ENCODE results near the gene ULBP2. TPM values are rescaled to one million over a fixed set of nuclear protein-coding genes. Genes with fewer than 3 reads are reported as not detected.

The ULBP2 gene
- total RNA-seq, 2 experiments from 2014 or later = 1.8 to 1.9 TPM

DNA sequence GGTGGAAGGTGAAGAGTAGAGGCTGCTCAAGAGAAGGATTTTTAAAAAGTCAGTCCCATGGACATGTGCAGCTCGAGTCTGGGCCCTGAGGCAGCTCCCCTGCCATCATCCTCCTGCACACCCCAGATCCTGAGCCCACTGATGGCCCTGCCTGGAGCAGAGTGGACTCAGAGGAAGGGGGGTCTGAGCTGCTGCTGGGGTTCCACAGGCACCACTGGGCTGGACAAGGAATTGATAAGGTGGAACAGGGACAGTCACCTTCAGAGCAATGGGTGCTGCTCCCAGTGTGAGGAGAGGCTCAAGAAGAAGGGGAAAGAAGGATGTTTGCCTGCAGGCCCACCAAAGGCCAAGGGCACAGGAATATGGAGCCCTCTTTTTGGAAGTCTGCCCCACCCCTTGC, 6.2 kb downstream of the ULBP2 start:
- H3K36me3 Mint-ChIP-seq (ENCODE audit: low read depth) = no peaks in the 10 kb centered on the region
- no peaks in the 10 kb centered on the region for H3K9me3 Mint-ChIP-seq
- no peak overlapping the region for H3K4me3 ChIP-seq (ENCODE audit: low read length)
- H3K36me3 ChIP-seq (ENCODE audit: insufficient read depth, low read length) = no peaks in the 10 kb centered on the region
- H3K27me3 ChIP-seq (ENCODE audit: control insufficient read depth in 1 of 2, insufficient read depth in 2 of 2, low read length in 2 of 2) = peaks cover 20 to 46% of the 10 kb centered on the region in 2 experiments
- no peak overlapping the region for H3K4me3 Mint-ChIP-seq
- no peaks in the 10 kb centered on the region for H3K9me3 ChIP-seq (ENCODE audit: control insufficient read depth in 1 of 2, insufficient read depth in 1 of 2, low read length in 2 of 2)
- no peak overlapping the region for H3K27ac Mint-ChIP-seq
- ATAC-seq (ENCODE audit: poor library complexity) (no peak), DNase-seq (no peak)
- H3K27me3 Mint-ChIP-seq = peaks cover 60% of the 10 kb centered on the region
- H3K4me1 Mint-ChIP-seq (ENCODE audit: low read depth) = no peaks in the 10 kb centered on the region
- intact Hi-C loops (cut with DNase I, micrococcal nuclease) = no loop called here
- ChIA-PET CTCF (no interaction called here), POLR2A (no interaction called here)
- TF ChIP-seq CTCF (IDR thresholded peaks at IDR 0.05) = no peak
- no peak overlapping the region for H3K27ac ChIP-seq (ENCODE audit: low read depth in 1 of 2, low read length in 2 of 2)
- no peaks in the 10 kb centered on the region for H3K4me1 ChIP-seq (ENCODE audit: insufficient read depth, low read length)

DNA sequence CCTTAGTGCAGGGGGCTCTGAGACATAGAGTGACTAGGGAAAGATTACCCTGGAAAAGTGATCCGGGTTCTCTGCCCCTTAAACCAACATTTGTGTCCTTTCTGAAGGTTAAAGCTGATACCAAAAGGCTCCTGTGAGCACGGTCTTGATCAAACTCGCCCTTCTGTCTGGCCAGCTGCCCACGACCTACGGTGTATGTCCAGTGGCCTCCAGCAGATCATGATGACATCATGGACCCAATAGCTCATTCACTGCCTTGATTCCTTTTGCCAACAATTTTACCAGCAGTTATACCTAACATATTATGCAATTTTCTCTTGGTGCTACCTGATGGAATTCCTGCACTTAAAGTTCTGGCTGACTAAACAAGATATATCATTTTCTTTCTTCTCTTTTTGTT, 6.8 kb downstream of the ULBP2 start:
- ChIA-PET POLR2A (no interaction called here), CTCF (no interaction called here)
- Histone ChIP-seq H3K4me3 (ENCODE audit: low read length) (no peak overlapping the region), H3K27me3 (ENCODE audit: control insufficient read depth in 1 of 2, insufficient read depth in 2 of 2, low read length in 2 of 2) (peaks cover 24 to 52% of the 10 kb centered on the region in 2 experiments), H3K9me3 (ENCODE audit: control insufficient read depth in 1 of 2, insufficient read depth in 1 of 2, low read length in 2 of 2) (no peaks in the 10 kb centered on the region), H3K27ac (ENCODE audit: low read depth in 1 of 2, low read length in 2 of 2) (no peak overlapping the region), H3K36me3 (ENCODE audit: insufficient read depth, low read length) (no peaks in the 10 kb centered on the region), H3K4me1 (ENCODE audit: insufficient read depth, low read length) (peaks cover 3% of the 10 kb centered on the region)
- ATAC-seq (ENCODE audit: poor library complexity) = no peak
- peaks cover 60% of the 10 kb centered on the region for H3K27me3 Mint-ChIP-seq
- no peak for TF ChIP-seq CTCF (IDR thresholded peaks at IDR 0.05)
- intact Hi-C loops (cut with DNase I, micrococcal nuclease) = no loop called here
- H3K27ac Mint-ChIP-seq = no peak overlapping the region
- H3K9me3 Mint-ChIP-seq = no peaks in the 10 kb centered on the region
- no peak for DNase-seq
- no peaks in the 10 kb centered on the region for H3K36me3 Mint-ChIP-seq (ENCODE audit: low read depth)
- no peak overlapping the region for H3K4me3 Mint-ChIP-seq
- H3K4me1 Mint-ChIP-seq (ENCODE audit: low read depth) = no peaks in the 10 kb centered on the region

GRCh38 chr6:149950423-149950822, 8.6 kb downstream of the ULBP2 start:
- Histone ChIP-seq H3K4me3 (ENCODE audit: low read length) (no peak overlapping the region), H3K9me3 (ENCODE audit: control insufficient read depth in 1 of 2, insufficient read depth in 1 of 2, low read length in 2 of 2) (peaks cover 0 to 5% of the 10 kb centered on the region in 2 experiments), H3K4me1 (ENCODE audit: insufficient read depth, low read length) (peaks cover 14% of the 10 kb centered on the region), H3K27ac (ENCODE audit: low read depth in 1 of 2, low read length in 2 of 2) (no peak overlapping the region), H3K36me3 (ENCODE audit: insufficient read depth, low read length) (no peaks in the 10 kb centered on the region), H3K27me3 (ENCODE audit: control insufficient read depth in 1 of 2, insufficient read depth in 2 of 2, low read length in 2 of 2) (peaks cover 31 to 58% of the 10 kb centered on the region in 2 experiments)
- H3K36me3 Mint-ChIP-seq (ENCODE audit: low read depth) = no peaks in the 10 kb centered on the region
- no peak for DNase-seq
- H3K27me3 Mint-ChIP-seq = peaks cover 68% of the 10 kb centered on the region
- no peak for TF ChIP-seq CTCF (IDR thresholded peaks at IDR 0.05)
- H3K9me3 Mint-ChIP-seq = no peaks in the 10 kb centered on the region
- no peak overlapping the region for H3K27ac Mint-ChIP-seq
- CTCF ChIA-PET = no interaction called here
- intact Hi-C loops (cut with DNase I, micrococcal nuclease) = no loop called here
- POLR2A ChIA-PET = no interaction called here
- no peak for ATAC-seq (ENCODE audit: poor library complexity)
- H3K4me1 Mint-ChIP-seq (ENCODE audit: low read depth) = peaks cover 6% of the 10 kb centered on the region
- no peak overlapping the region for H3K4me3 Mint-ChIP-seq

Measured in CD4-positive, alpha-beta T cell (primary cell).